A172 (cell line): Measurements from ENCODE around the gene DUOXA1. TPM values are rescaled to one million over a fixed set of nuclear protein-coding genes. Genes with fewer than 3 reads are reported as not detected.
"Not testable (repeated sequence)": the region's sequence is repeated elsewhere in the genome, so short reads cannot be mapped to it uniquely, and the experiment has no call there.

Experiments used
- DNase-seq: peaks from one replicate; pipeline ENCODE4 v3.0.0-alpha.2; 2015; ENCODE audit warnings: low spot score
- total RNA-seq: library from RNA; depleted of rRNA; stranded (reverse); fragments of >200 nt; shearing (Covaris generic); gene quantifications from 2 replicates; pipeline ENCODE4 v1.2.3, GENCODE V29; 2014

The DUOXA1 gene
- total RNA-seq, 1 experiment from 2014 or later, result not detected

DNA sequence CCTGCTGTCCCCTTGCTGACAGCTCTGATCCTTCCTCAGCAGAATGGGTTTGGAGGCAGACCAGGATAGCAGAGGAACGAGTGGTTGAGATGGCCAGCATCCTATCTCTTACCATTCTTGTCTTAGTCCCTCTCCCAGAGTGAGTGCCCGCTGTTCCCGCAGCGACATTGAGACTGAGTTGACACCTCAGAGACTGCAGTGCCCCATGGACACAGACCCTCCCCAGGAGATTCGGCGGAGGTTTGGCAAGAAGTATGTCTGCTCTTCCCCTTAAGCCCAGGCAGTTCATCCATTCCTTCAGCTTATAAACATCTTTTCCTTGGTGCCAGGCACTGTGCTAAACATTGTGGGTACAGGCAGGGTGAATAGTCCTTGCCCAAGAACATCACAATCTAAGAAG lies 21.3 kb upstream of the DUOXA1 start:
- no peak for DNase-seq

DNA sequence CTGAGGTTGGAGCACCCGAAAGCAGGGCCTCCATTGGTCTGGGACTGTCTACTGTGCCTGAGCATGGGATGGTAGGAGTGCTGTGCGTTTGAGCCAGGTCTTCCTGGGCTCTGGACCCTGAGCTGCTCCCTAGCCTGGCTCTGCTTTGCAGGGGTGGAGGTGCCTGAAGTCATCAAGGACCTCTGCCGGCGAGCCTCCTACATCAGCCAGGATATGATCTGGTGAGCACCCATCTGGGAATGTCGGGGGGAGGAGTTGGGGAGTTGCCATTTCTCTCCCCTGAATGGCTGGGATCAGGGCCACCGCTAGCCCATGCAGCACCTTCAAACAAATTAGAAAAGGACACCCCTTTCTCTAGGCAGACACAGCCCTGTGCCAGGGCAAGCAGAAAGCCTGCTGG lies 20.8 kb upstream of the DUOXA1 start:
- DNase-seq, result no peak

DNA sequence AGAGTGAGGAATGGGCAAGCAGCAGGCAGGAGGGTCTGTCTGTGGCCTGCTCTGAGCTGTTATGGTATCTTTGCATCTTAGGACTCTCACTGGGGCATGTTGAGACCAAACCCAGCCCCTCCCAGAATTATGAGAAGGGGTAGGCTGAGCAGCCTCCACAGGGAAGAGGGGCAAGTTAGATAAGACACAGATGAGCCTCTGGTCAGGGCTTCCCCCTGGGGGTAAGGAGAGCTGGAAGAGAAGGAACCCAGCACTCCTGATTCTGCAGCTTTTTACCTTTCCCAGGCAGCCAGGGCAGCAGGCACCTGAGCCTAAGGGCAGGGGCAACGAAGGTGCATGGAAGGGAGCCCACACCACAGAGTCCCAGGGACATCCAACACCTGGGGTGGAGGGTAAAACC lies 19.4 kb upstream of the DUOXA1 start:
- no peak for DNase-seq

DNA sequence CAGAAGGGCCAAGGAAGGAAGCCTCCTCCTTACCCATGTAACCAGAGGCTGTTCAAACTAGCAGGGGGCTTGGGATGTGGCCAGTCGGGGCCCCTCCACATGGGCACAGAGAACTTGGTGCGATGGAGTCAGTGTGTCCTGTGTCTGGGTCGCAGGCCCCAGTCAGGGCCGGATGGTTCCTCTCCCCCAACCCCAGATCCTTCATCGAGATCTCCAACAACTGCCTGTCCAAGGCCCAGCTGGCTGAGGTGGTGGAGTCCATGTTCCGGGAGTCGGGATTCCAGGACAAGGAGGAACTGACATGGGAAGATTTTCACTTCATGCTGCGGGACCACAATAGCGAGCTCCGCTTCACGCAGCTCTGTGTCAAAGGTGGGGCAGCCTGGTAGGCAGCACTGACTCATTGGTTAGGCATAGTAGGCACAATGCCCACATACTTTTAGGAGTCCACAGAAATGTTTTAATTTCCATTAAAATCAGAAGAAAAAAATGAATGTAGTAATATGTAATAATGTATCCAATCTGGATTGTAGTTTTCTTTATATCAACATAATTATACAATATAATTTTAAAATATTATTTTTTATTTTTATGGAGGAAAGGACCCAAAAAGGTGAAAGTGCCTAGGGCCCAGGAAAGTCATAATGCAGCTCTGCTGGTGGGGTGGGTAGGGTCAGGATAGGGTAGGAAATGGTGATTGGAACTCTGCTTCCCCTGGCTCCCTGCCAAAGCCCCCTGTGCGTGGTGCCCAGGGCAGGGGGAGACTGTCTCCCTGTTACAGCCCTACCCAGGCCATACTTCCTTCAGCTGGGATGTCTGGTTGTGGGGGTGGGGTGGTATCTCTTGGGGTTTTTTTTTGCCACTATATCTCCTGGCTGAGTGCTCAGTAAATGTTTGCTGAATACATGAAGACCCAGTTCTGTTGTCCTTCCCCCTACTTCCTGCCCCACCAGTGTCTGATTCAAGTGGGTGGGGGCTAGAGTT lies 18.7 kb upstream of the DUOXA1 start:
- no peak for DNase-seq

DNA sequence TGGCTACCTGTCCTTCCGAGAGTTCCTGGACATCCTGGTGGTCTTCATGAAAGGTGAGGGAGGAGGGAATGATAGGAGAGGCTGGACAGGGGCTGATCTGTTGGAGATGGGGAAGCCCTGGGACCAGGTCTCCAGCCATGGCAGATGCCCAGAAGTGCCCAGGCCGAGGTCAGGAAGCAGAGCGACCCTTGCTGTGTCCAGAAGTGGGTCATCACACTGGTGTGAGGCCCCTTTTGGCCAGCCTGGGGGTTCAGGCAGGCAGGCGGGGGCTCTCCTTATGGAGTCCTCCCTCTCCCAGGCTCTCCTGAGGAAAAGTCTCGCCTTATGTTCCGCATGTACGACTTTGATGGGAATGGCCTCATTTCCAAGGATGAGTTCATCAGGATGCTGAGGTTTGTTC lies 17.9 kb upstream of the DUOXA1 start:
- no peak for DNase-seq

DNA sequence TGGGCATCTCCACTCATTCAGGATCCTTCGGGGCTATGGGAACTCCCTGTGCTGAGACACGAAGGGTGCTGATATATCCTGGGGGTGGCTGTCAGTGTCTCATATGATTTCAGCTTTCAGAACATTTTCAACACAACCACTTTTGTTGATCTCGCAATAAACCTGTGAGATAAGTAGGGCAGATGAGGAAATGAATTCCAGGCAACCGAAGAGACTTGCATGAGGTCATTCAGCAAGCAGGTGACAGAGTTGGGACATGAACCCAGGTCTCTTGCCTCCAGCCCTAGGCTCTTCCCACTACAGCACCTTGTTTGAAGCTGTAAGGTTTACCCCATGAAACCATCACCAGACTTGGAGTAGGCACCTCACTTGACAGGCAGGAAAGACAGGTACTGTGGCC lies 16.7 kb upstream of the DUOXA1 start:
- no peak for DNase-seq

DNA sequence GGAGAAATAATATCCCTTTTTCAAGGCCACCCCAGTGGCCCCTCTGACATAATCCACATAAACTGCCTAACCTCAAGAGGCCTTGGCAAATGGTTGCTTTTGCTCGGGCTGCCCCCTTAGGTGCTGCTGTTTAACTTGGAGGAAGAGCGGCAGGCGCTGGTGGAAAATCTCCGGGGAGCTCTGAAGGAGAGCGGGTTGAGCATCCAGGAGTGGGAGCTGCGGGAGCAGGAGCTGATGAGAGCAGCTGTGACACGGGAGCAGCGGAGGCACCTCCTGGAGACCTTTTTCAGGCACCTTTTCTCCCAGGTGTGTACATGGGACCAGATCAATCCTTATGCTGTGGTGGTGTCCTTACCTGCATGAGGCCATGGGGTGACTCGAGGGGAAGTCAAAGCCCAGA lies 15.1 kb upstream of the DUOXA1 start:
- DNase-seq, result no peak

DNA sequence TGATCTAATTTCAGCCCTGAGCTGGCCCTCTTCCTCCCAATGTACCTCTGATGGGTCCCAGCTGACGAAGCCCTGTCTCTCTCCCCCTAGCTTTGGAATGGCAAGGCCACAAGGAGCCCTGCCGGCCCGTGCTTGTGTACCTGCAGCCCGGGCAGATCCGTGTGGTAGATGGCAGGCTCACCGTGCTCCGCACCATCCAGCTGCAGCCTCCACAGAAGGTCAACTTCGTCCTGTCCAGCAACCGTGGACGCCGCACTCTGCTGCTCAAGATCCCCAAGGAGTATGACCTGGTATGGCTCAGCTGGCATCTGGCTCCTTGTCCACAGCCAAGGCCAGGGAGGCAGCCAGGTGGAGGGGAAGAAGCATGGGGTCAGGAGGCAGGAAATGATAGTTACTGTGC lies 14.3 kb upstream of the DUOXA1 start:
- no peak for DNase-seq

DNA sequence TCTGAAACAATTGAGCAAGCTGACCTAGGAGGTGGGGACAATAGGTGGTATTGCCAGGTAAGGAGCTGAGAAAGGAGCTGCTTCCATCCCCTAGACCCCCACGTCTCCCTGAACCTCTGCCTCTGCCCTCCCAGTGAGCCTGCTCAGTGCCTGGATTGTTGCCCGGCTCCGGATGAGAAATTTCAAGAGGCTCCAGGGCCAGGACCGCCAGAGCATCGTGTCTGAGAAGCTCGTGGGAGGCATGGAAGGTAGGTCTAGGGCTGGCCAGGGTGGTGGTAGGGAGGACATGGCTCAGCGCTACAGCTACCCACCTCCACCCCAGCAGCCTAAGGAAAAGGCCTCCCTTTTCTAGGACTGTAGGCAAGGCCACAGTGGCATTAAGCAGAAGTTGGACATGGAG lies 13.4 kb upstream of the DUOXA1 start:
- DNase-seq, result no peak

DNA sequence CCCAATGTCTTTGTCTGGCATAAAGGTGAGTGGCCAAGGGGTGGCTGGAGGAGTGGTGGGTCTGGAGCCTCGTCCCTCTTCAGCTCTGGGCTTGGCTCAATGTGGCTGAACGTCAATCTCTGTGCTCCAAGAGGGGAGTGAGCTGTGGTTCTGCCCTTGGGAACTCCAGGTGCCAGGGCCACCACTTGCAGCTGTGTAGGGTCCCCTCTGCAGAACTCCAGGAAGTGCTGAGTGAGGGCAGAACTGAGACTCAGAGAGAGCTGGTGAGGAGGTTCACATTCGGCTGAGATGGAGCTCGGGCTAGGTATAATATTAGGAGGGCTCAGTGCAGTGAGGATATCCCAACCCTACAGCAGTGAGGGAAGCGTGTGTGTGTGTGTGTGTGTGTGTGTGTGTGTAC lies 11.7 kb upstream of the DUOXA1 start:
- DNase-seq, result no peak

DNA sequence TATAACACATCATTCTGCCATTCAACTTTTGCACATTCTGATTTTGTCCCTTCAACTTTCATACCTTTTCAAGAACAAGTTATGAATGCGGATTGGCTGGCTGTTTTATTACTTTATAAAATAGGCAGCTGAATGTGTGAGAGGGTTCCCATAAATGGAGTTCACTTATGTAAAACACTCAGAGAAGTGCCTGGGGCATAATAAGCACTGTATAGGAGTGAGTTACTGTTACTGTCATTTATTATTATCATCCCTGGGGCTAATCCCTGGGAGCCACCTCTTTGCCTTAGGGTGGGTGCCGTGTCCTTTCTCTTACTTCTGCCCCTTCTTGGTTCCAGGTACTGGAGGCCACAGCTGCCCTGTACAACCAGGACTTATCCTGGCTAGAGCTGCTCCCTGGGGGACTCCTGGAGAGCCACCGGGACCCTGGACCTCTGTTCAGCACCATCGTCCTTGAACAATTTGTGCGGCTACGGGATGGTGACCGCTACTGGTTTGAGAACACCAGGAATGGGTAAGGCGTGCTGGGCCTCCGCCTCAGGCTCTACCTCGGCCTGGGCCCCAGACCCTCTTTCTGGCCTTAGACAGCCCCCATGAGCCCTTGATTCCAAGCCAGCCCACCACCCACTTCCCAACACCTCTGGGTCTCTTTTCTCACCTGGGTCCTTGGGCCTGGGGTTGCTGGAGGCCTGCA lies 11.0 kb upstream of the DUOXA1 start:
- DNase-seq, result no peak

DNA sequence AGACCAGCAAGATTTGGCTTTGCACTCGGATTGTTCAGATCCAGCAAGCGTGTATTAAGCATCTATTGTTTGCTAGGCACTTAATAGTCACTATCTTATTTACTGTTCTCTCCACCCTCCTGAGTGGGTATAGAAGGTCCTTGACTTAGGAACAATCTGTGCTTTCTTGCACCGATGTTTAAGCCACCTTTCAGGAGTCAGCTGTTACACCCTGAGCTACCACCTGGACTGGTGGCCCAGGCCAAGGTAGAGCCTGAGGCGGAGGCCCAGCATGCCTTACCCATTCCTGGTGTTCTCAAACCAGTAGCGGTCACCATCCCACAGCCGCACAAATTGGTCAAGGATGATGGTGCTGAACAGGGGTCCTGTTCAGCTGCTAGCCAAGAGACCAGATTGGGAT lies 10.1 kb upstream of the DUOXA1 start:
- DNase-seq, result no peak

DNA sequence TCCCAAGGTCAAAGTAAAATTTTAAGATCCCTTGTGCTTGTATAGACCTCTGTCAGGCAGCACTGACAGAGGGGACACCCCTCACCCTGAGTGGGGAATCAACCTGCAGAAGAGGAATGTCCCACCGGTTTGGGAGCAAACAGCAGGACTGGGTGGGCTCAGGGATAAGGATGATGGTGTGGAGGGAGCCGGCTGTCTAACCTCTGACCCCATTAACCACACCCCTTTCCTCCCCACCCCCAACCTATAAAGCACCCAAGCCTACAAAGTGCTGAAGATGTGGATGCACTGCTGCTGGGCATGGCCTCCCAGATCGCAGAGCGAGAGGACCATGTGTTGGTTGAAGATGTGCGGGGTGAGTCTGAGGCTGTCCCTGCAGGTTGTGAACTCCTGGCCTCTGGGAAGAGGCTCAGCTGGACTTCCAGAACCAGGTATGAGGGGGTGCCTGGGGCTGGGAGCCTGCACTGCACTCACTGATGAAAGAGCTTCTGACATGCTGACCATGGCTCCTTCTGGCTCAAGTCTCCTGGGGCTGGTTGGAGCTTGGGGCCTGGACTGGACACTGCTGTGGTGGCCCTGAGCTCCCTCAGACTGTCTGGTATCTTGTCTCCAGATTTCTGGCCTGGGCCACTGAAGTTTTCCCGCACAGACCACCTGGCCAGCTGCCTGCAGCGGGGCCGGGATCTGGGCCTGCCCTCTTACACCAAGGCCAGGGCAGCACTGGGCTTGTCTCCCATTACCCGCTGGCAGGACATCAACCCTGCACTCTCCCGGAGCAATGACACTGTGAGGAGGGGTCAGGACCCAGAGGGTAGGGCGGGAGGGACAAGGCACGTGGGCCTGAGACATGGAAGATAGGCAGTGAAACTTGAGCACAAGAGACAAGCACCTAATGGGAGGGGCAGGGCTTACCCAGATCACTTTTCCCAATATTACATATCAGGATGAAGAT lies 9.4 kb upstream of the DUOXA1 start:
- DNase-seq, result no peak

DNA sequence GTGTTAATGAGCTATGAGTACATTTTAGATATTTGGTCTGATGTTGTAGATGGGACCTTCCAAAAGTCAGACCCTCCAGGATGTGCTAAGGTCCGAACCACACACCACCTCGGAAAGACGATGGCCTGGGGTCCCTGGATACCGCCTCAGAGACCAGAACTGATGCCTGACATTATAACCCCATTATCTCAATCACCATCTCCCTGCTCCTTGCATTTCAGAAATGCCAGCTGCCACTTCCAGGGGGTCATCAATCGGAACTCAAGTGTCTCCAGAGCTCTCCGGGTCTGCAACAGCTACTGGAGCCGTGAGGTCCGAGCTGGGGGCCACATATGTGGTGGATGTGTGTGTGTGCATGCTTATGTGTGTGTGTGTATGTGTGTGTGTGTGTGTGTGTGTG lies 8.0 kb upstream of the DUOXA1 start:
- DNase-seq, result no peak

DNA sequence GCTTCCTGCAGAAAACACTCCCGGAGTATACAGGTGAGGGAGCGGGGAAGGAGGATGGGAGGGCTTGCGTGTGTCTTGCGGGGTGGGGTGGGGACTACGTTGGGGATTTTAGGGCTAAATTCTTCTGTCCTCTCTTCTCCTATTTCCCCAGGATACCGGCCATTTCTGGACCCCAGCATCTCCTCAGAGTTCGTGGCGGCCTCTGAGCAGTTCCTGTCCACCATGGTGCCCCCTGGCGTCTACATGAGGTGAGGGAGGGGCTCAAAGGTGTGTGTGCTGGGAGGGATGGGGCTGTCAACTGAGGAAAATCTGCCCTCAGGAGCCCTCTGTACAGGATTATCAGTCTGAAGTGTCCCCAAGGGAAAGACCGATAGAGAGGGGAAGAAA lies 6.7 kb upstream of the DUOXA1 start:
- DNase-seq, result no peak

DNA sequence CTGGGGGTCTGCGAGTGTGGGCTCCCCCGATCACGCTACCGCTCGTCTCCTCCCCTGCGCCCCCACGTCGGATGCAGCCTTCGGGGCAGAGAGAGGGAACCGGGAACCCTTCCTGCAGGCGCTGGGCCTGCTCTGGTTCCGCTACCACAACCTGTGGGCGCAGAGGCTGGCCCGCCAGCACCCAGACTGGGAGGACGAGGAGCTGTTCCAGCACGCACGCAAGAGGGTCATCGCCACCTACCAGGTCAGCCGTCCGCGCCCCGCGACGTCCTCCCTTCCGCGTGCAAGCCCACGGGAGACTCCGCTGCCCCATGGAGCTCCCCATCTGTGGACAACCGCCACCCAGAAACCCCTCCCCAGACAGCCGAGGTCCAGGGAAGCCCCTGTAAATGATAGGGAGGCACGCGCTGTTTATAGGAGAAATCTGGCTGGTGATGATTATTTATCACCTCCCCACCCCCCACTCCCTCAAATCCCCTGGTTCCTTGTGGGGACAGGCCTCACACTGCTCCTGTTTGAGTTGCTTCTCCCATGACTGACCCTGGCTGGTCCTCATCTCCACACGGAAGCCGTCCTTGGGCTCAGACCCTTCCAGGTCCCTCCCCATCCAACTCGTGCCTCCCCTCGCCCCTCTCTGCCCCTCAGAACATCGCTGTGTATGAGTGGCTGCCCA lies 6.2 kb upstream of the DUOXA1 start:
- not testable (repeated sequence) for DNase-seq

DNA sequence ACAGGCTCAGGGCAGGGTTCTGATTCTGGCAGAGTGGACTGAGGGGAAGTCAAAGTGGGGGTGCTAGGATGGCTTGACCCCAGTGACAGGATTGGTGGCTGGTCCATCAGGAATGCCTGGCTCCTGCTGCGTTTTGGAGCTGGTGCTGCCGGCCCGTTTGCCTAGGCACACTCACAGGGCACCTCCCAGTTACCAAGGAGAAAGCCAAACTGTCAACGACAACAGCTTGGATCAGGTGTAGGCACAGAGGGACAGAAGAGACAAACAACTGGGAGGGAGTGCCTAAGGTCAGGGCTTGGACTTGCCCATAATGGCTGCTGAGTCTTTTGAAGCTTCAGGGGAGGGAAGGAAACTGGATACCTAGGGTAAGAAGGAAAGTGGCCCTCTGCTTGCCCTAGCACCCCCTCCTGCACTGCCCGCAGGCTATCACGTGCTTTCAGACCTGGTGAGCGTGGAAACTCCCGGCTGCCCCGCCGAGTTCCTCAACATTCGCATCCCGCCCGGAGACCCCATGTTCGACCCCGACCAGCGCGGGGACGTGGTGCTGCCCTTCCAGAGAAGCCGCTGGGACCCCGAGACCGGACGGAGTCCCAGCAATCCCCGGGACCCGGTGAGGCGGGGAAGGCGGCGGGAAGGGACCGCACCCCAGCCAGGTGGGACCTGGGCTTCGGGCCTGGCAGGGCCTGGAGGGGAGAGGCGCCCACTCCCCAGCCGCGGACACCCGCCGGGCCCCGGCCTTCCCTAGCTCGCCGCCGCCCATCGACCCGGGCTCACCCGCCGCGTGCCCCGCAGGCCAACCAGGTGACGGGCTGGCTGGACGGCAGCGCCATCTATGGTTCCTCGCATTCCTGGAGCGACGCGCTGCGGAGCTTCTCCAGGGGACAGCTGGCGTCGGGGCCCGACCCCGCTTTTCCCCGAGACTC lies 5.3 kb upstream of the DUOXA1 start:
- no peak for DNase-seq

DNA sequence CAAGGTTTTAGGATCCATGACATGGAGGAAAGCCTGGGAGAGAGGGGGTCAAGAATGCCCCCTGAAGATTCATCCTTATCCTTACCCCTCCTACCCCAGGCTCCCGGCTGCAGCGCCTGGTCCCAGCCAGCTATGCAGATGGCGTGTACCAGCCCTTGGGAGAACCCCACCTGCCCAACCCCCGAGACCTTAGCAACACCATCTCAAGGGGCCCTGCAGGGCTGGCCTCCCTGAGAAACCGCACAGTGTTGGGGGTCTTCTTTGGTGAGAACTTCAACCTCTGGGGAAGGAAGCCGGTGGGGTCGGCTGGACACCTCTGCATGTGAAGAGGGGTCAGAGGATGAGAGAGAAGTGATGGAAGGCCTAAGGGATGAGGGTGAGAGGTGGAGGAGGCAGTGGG lies 4.4 kb upstream of the DUOXA1 start:
- no peak for DNase-seq

DNA sequence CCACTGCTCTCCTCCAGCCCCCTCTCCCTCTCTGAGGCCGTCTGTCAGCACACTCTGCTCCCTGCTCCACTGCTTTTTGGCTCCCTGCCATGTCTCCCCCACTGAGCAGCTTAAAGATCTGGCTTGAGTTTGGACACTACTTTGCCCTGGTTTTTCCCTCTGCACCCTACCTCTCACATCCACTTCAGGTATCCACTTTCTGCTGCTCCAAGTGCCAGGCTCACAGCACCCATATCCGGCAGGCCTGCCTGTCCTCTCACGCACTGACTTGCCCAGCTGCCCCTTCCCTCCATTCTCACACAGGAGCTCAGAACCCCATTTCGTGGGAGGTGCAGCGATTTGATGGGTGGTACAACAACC lies 3.9 kb upstream of the DUOXA1 start:
- no peak for DNase-seq

DNA sequence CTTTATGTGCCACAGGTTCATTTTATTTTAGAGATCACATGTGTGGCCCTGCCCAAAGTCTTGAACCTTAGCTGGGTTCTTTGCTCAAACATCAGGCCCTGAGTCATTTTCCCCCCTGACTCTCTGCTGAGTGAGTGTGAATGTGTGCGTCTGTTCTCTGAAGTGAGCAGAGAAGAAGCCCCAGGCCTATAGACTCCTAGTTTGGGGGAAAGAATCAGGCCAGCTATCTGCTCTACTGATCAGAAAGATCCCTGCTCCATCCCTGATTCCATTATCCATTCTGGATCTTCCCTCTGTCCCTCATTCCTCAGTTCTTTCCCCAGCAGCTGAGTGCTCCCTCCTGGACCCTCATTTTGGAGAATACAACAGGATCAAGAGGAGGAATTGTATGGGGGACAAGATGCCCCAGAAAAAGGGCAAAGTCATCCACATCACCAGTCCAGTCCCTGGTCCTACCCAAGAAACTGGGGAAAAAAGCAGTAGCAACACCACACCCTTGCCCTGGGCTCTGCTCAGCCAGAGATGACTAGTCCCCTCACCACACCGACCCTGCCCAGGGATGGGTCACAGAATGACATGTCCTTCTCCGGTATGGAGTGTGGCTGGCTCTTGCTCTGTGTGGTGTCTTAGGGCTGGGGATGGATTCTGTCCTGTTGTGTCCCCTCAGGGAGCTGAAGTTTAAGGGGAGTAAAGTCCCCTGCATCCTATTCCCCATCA lies 3.3 kb upstream of the DUOXA1 start:
- no peak for DNase-seq
